HG03439 (cell line): ENCODE measurements around the gene DLG2.

Experiments
- ATAC-seq: cut with Tn5 transposase; IDR thresholded peaks from one replicate; pipeline ENCODE4 v1.9.1; 2021; ENCODE audit warnings: mild to moderate bottlenecking, moderate library complexity; ENCODE audit not compliant: unreplicated experiment

DLG2 gene

GRCh38 chr11:84929738-84930137 lies 697.4 kb downstream of the DLG2 start:
- no peak for ATAC-seq

GRCh38 chr11:84924154-84924692 lies 702.9 kb downstream of the DLG2 start:
- no peak for ATAC-seq

- ATAC-seq = no peak
Measured at GRCh38 chr11:84923489-84923888, 703.7 kb downstream of the DLG2 start.

- ATAC-seq = no peak
Measured at GRCh38 chr11:84922836-84923235, 704.3 kb downstream of the DLG2 start.

GRCh38 chr11:84922212-84922805 lies 704.8 kb downstream of the DLG2 start:
- ATAC-seq = no peak

GRCh38 chr11:84914511-84914910 lies 712.6 kb downstream of the DLG2 start:
- no peak for ATAC-seq

- no peak for ATAC-seq
Measured at GRCh38 chr11:84909740-84910139, 717.4 kb downstream of the DLG2 start.

- ATAC-seq = no peak
Measured at GRCh38 chr11:84906995-84907394, 720.1 kb downstream of the DLG2 start.

- no peak for ATAC-seq
Measured at GRCh38 chr11:84905411-84905810, 721.7 kb downstream of the DLG2 start.

- ATAC-seq = no peak
Measured at GRCh38 chr11:84902445-84902844, 724.7 kb downstream of the DLG2 start.

- no peak for ATAC-seq
Measured at GRCh38 chr11:84901991-84902390, 725.2 kb downstream of the DLG2 start.

- ATAC-seq = no peak
Measured at GRCh38 chr11:84899740-84900139, 727.4 kb downstream of the DLG2 start.

GRCh38 chr11:84899134-84899533 lies 728.0 kb downstream of the DLG2 start:
- ATAC-seq = no peak

- ATAC-seq = no peak
Measured at GRCh38 chr11:84894666-84895065, 732.5 kb downstream of the DLG2 start.

- no peak for ATAC-seq
Measured at GRCh38 chr11:84890676-84891075, 736.5 kb downstream of the DLG2 start.

- ATAC-seq = no peak
Measured at GRCh38 chr11:84889556-84889955, 737.6 kb downstream of the DLG2 start.

- ATAC-seq = no peak
Measured at GRCh38 chr11:84887055-84887629, 740.0 kb downstream of the DLG2 start.

- ATAC-seq = no peak
Measured at GRCh38 chr11:84886344-84886743, 740.8 kb downstream of the DLG2 start.

GRCh38 chr11:84884836-84885235 lies 742.3 kb downstream of the DLG2 start:
- no peak for ATAC-seq

GRCh38 chr11:84882056-84882455 lies 745.1 kb downstream of the DLG2 start:
- no peak for ATAC-seq

- no peak for ATAC-seq
Measured at GRCh38 chr11:84871116-84871515, 756.0 kb downstream of the DLG2 start.

GRCh38 chr11:84870486-84870885 lies 756.7 kb downstream of the DLG2 start:
- ATAC-seq = no peak

- ATAC-seq = no peak
Measured at GRCh38 chr11:84866922-84867321, 760.2 kb downstream of the DLG2 start.
